Activated T-helper 2 cell treated with anti-CD3 and anti-CD28 coated beads, Interferon-gamma antibody, Interleukin-2, Interleukin-4, amounts not matched to agents 10 μg/mL and 5 μg/mL and 100 μg/mL, durations not matched to agents 14 hours and 24 hours and 36 hours (primary cell): ENCODE results near the gene ZNF385C. TPM values are rescaled to one million over a fixed set of nuclear protein-coding genes. Genes with fewer than 3 reads are reported as not detected.
A peak's percentile ranks its signal among the peaks of the same experiment; 100 is the strongest.

ENCODE experiments used
- DNase-seq: peaks from one replicate; pipeline ENCODE4 v3.0.0; 2021; ENCODE audit warnings: low spot score
- H3K27ac Mint-ChIP-seq: one replicate; pipeline ENCODE4 v1.8.0; 2021; ENCODE audit warnings: mixed read lengths
- H3K27me3 Mint-ChIP-seq: one replicate; pipeline ENCODE4 v1.8.0; 2021; ENCODE audit warnings: low read depth, mixed read lengths
- H3K36me3 Mint-ChIP-seq: one replicate; pipeline ENCODE4 v1.8.0; 2021; ENCODE audit warnings: low read depth, mixed read lengths
- H3K4me1 Mint-ChIP-seq: one replicate; pipeline ENCODE4 v1.8.0; 2021; ENCODE audit warnings: low read depth, mixed read lengths
- H3K4me3 Mint-ChIP-seq: one replicate; pipeline ENCODE4 v1.8.0; 2021; ENCODE audit warnings: low read depth, mild to moderate bottlenecking, moderate library complexity, mixed read lengths
- H3K9me3 Mint-ChIP-seq: one replicate; pipeline ENCODE4 v1.8.0; 2021; ENCODE audit warnings: mixed read lengths
- intact Hi-C: fragments of 100-400 bp; cut with micrococcal nuclease; formaldehyde crosslinking; loops from one replicate; pipeline ENCODE4 v1.15.1; 2023
- total RNA-seq: library from RNA; stranded (reverse); gene quantifications from 2 replicates; pipeline ENCODE4 v1.2.3, GENCODE V29; 2022

The ZNF385C gene
- total RNA-seq, 1 donor from 2014 or later: 0.16 TPM

DNA sequence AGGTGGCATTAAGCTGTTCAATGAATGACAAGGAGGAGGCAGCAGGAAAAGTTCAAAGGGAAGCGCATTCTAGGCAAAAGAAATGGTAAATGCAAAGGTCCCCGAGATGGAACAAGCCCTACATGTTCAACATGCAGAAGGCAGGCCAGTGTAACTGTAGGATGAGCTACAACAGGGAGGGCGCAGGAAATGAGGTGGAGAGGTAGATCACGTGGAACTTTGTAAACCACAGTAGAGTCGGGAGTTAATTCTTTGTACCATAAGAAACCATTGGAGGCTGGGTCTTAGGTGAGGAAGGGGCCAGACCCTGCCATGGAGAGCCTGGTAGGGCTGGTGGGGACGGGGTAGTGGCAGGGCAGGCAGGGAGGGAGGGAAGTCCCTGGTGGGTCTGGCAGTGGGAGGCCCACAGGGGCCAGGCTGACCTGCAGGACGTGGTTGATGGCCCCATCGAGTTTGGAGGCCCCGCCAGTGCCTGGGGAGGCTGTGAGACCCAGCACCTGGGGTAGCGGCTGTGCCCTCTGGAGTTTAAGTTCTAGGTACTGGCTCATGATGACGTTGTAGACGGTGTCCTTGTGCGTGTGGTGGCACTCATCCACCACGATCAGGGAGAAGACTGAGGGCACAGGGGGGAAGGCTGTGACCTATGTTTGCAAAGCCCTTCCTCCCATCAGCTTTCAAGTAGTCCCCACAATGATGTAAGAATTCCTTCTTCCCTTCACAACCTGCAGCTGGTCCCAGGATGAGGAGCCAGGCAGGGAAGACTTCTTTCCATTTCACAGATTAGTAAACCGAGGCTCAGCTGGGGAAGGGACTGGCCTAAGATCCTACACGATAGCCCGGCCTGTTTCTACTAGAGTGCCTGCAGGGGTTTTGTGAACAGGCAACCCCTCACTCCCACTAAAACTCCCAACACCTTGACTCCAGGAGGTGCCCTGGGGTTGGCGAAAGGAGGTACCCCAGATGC, 12.3 kb upstream of the ZNF385C start:
- H3K27me3 Mint-ChIP-seq: no peaks in the 10 kb centered on the region
- H3K9me3 Mint-ChIP-seq: no peaks in the 10 kb centered on the region
- no peak for DNase-seq
- peaks cover 43% of the 10 kb centered on the region for H3K4me1 Mint-ChIP-seq
- intact Hi-C loops: loop anchor here (5.0 kb wide), 1 partner anchor 47 kb away; no protein-coding TSS in a partner anchor
- peaks cover 42% of the 10 kb centered on the region for H3K36me3 Mint-ChIP-seq
- peak overlapping the region; percentile 63 for H3K4me3 Mint-ChIP-seq
- H3K27ac Mint-ChIP-seq: peak overlapping the region; percentile 77

DNA sequence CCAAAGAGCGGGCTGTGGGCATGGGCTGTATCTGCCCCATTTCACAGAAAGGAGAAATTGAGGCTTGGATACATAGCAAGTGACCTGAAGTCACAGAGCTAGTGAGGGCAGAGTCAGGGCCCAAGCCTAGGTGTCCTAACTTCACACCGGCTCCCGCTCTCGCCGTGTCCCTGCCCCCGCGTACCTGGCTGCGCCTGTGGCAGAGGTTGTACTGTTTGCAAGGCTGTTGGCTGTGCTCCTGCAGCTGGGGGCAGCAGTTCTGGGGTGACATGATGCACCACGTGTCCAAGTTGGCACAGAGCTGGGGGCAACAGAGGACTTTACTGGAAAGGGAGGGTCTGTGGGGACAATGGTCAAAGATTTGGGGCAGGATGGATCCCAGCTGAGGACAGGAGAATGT, 10.8 kb upstream of the ZNF385C start:
- no peak overlapping the region for H3K4me3 Mint-ChIP-seq
- no peak for DNase-seq
- intact Hi-C loops: no loop called here
- peak overlapping the region; percentile 51 for H3K27ac Mint-ChIP-seq
- H3K4me1 Mint-ChIP-seq: peaks cover 41% of the 10 kb centered on the region
- no peaks in the 10 kb centered on the region for H3K9me3 Mint-ChIP-seq
- H3K36me3 Mint-ChIP-seq: peaks cover 31% of the 10 kb centered on the region
- no peaks in the 10 kb centered on the region for H3K27me3 Mint-ChIP-seq

DNA sequence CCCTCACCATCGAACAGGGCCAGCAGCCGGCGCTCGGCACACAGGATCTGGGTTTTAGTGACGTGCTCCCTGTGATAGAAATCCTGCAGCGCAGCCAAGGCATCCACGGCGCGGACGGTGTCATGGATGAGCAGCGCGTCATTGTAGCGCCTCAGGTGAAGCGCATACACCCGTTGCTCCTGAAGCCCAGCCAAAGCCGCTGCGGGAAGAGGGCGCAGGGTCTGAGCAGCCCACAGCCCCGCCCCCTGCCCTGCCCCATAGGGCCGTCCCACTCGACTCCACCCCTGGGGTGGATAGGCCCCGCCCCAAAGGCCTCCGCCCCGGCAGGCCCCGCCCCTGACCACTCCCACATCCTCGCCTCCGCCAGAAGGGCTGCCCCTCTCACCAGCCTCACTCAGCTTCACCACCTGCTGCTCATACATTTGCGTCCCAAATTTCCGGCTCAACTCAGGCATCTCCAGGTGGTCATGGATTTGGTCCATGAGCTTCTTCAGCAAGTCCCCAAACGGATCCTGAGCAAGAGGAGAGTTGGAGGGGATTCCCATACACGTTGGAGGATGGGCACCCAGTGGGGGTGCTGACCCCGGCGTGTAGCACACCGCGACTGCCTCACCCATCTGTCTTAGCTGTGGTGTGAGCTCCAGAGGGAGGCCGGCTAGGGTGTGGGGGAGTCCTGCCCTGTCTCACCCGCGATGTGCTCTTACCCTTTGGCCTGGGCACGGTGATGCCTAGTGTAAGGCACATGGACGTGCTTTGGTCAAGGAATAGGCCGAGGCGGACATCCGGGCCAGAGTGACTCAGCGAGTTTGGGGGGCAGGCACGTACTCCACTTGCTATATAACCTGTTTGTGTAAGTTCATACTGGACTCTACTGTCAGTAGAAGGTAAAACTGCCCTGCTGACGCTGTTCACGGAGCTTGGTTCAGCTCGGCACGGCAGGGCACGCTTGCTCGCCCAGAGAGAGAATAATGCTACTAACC, 9.6 kb upstream of the ZNF385C start:
- DNase-seq: peak; percentile 88
- Mint-ChIP-seq H3K4me1 (peaks cover 40% of the 10 kb centered on the region), H3K36me3 (peaks cover 33% of the 10 kb centered on the region), H3K27me3 (no peaks in the 10 kb centered on the region), H3K4me3 (peak overlapping the region; percentile 33), H3K27ac (peak overlapping the region; percentile 22), H3K9me3 (no peaks in the 10 kb centered on the region)
- intact Hi-C loops: loop anchor here (2.0 kb wide), 1 partner anchor 41 kb away; no protein-coding TSS in a partner anchor

DNA sequence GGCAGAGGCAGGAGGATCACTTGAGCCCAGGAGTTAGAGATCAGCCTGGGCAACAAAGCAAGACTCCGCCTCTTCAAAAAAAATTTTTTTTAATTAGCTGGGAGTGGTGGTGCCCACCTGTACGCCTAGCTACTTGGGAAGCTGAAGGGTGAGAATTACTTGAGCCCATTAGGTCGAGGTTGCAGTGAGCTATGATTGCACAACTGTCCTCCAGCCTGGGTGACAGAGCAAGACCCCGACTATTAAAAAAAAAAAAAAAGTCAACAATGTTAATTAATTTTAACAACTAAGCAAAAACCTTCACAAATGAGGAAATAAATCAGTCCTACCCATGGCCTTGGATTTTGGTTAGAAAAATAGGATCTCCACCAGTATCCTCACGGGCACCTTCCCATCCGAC, 8.9 kb upstream of the ZNF385C start:
- no peak for DNase-seq
- H3K36me3 Mint-ChIP-seq: peaks cover 35% of the 10 kb centered on the region
- peaks cover 35% of the 10 kb centered on the region for H3K4me1 Mint-ChIP-seq
- no peaks in the 10 kb centered on the region for H3K27me3 Mint-ChIP-seq
- intact Hi-C loops: loop anchor here (2.0 kb wide), 1 partner anchor 40 kb away; no protein-coding TSS in a partner anchor
- no peak overlapping the region for H3K4me3 Mint-ChIP-seq
- H3K27ac Mint-ChIP-seq: no peak overlapping the region
- H3K9me3 Mint-ChIP-seq: no peaks in the 10 kb centered on the region

DNA sequence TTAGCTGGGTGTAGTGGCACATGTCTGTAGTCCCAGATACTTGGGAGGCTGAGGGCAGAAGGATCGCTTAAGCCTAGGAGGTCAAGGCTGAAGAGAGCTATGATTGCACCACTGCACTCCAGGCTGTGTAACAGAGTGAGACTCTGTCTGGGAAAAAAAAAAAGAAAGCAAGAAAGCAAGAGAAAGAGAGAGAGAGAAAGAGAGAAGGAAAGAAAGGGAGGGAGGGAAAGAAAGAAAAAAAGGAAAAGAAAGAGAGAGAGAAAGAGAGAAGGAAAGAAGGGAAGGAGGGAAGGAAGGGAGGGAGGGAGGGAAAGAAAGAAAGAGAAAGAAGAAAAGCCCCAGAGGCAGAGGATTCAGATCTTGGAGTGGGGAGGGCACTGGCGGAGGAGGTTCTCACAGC, 7.7 kb upstream of the ZNF385C start:
- intact Hi-C loops: loop anchor here (2.0 kb wide), 1 partner anchor 39 kb away; no protein-coding TSS in a partner anchor
- no peak for DNase-seq
- Mint-ChIP-seq H3K27ac (no peak overlapping the region), H3K4me3 (no peak overlapping the region), H3K27me3 (no peaks in the 10 kb centered on the region), H3K4me1 (peaks cover 24% of the 10 kb centered on the region), H3K36me3 (peaks cover 38% of the 10 kb centered on the region), H3K9me3 (no peaks in the 10 kb centered on the region)

DNA sequence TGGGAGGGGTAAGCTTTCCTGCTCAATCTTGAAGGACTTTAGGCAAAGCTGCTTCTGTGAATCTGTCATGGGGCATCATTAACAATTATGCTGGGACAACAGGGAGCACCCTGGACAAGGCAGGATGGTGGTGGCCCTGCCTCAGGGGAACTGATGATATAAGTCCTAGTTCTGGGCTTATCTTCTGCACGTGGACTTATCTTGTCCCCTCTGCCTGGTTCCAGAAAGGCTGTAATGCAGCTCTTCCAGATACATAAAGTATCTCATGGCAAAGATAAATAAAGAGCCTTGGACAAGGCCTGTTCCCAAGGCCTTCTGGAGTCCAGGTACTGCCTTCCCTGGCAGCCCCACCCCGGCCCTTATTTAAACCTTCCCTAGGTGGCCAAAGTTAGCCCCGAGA, 6.0 kb upstream of the ZNF385C start:
- Mint-ChIP-seq H3K27ac (no peak overlapping the region), H3K36me3 (peaks cover 32% of the 10 kb centered on the region), H3K4me3 (no peak overlapping the region), H3K27me3 (peaks cover 2% of the 10 kb centered on the region), H3K9me3 (no peaks in the 10 kb centered on the region), H3K4me1 (peaks cover 15% of the 10 kb centered on the region)
- no peak for DNase-seq
- intact Hi-C loops: no loop called here

- Mint-ChIP-seq H3K36me3 (peaks cover 24% of the 10 kb centered on the region), H3K27me3 (peaks cover 2% of the 10 kb centered on the region), H3K4me3 (no peak overlapping the region), H3K9me3 (no peaks in the 10 kb centered on the region), H3K4me1 (peaks cover 8% of the 10 kb centered on the region), H3K27ac (no peak overlapping the region)
- intact Hi-C loops: no loop called here
- no peak for DNase-seq
Observed at GRCh38 chr17:42103221-42103954, 5.1 kb upstream of the ZNF385C start.

GRCh38 chr17:42101513-42102292, 3.4 kb upstream of the ZNF385C start:
- Mint-ChIP-seq H3K4me1 (no peaks in the 10 kb centered on the region), H3K4me3 (no peak overlapping the region), H3K27me3 (peaks cover 13% of the 10 kb centered on the region), H3K27ac (no peak overlapping the region), H3K9me3 (no peaks in the 10 kb centered on the region), H3K36me3 (peaks cover 18% of the 10 kb centered on the region)
- intact Hi-C loops: loop anchor here (1.0 kb wide), 2 partner anchors 34 to 76 kb away; no protein-coding TSS in a partner anchor
- DNase-seq: peak; percentile 46

- Mint-ChIP-seq H3K4me1 (no peaks in the 10 kb centered on the region), H3K27ac (no peak overlapping the region), H3K36me3 (peaks cover 14% of the 10 kb centered on the region), H3K9me3 (no peaks in the 10 kb centered on the region), H3K4me3 (no peak overlapping the region), H3K27me3 (peaks cover 19% of the 10 kb centered on the region)
- no peak for DNase-seq
- intact Hi-C loops: no loop called here
Observed at GRCh38 chr17:42098730-42099399, 592 bp upstream of the ZNF385C start.

- intact Hi-C loops: no loop called here
- H3K36me3 Mint-ChIP-seq: peaks cover 3% of the 10 kb centered on the region
Observed at GRCh38 chr17:42096360-42097111, 1.7 kb downstream of the ZNF385C start.

More at GRCh38 chr17:42096360-42097111, 1.7 kb downstream of the ZNF385C start:
- DNase-seq: no peak
- Mint-ChIP-seq H3K27ac (no peak overlapping the region), H3K4me1 (no peaks in the 10 kb centered on the region), H3K9me3 (no peaks in the 10 kb centered on the region), H3K4me3 (no peak overlapping the region), H3K27me3 (peaks cover 20% of the 10 kb centered on the region)
